Large intestine (tissue), 3 donors: Measurements from ENCODE around the gene DNM3. TPM values are rescaled to one million over a fixed set of nuclear protein-coding genes. Genes with fewer than 3 reads are reported as not detected.
A peak's percentile ranks its signal among the peaks of the same experiment; 100 is the strongest.

ENCODE experiments used
- DNase-seq, 2 donors: peaks; one replicate each; pipeline versions ENCODE4 v3.0.0 to v3.0.0-alpha.2; 2013
- H3K27ac ChIP-seq: one replicate; pipeline ENCODE4 v1.5.1; 2013; ENCODE audit warnings: low read length
- H3K27me3 ChIP-seq: 2 replicates; pipeline ENCODE4 v1.6.1; 2013; ENCODE audit warnings: low read length; ENCODE audit not compliant: control insufficient read depth, insufficient read depth
- H3K36me3 ChIP-seq: 2 replicates; pipeline ENCODE4 v1.6.1; 2013; ENCODE audit warnings: low read length; ENCODE audit not compliant: control insufficient read depth, insufficient read depth
- H3K4me1 ChIP-seq: one replicate; pipeline ENCODE4 v1.6.1; 2013; ENCODE audit warnings: low read length; ENCODE audit not compliant: control insufficient read depth, insufficient read depth
- H3K4me3 ChIP-seq: one replicate; pipeline ENCODE4 v1.5.1; 2013; ENCODE audit warnings: low read length
- H3K9me3 ChIP-seq: one replicate; pipeline ENCODE4 v1.6.1; 2013; ENCODE audit warnings: mild to moderate bottlenecking, low read depth, low read length, moderate library complexity; ENCODE audit not compliant: control insufficient read depth
- WGBS: methylation state at CpG from one replicate; pipeline ENCODE4 v1.1.5; 2013; ENCODE audit warnings: low lambda C conversion rate; ENCODE audit not compliant: insufficient coverage; 5-methylcytosine and 5-hydroxymethylcytosine counted together
- polyA plus RNA-seq: library from polyadenylated mRNA; unstranded; fragments of 120-200 nt; gene quantifications from one replicate; pipeline ENCODE4 v1.2.1, GENCODE V29; 2013

DNM3 gene
- polyA plus RNA-seq, 1 donor = 2.2 TPM

GRCh38 chr1:172411791-172412338 is 570.6 kb downstream of the DNM3 start:
- DNase-seq = no peak
- Histone ChIP-seq H3K4me3 (no peak overlapping the region), H3K4me1 (no peaks in the 10 kb centered on the region), H3K27ac (no peak overlapping the region), H3K27me3 (no peaks in the 10 kb centered on the region), H3K9me3 (no peaks in the 10 kb centered on the region), H3K36me3 (no peaks in the 10 kb centered on the region)
- WGBS = 80% methylated on average over 1 of the region's 2 CpGs

- DNase-seq = no peak
- Histone ChIP-seq H3K4me3 (no peak overlapping the region), H3K36me3 (no peaks in the 10 kb centered on the region)
Measured at GRCh38 chr1:172414331-172414730, 573.0 kb downstream of the DNM3 start.

GRCh38 chr1:172416496-172417035 is 575.3 kb downstream of the DNM3 start:
- Histone ChIP-seq H3K4me3 (no peak overlapping the region), H3K27ac (no peak overlapping the region), H3K36me3 (no peaks in the 10 kb centered on the region), H3K4me1 (no peaks in the 10 kb centered on the region), H3K27me3 (no peaks in the 10 kb centered on the region), H3K9me3 (no peaks in the 10 kb centered on the region)
- no CpG with 5 or more reads among the region's 4 CpGs for WGBS
- no peak for DNase-seq

More at GRCh38 chr1:172414331-172414730, 573.0 kb downstream of the DNM3 start:
- no peak overlapping the region for H3K27ac ChIP-seq
- no peaks in the 10 kb centered on the region for H3K27me3 ChIP-seq
- no peaks in the 10 kb centered on the region for H3K4me1 ChIP-seq
- H3K9me3 ChIP-seq = no peaks in the 10 kb centered on the region

GRCh38 chr1:172417557-172417956 is 576.3 kb downstream of the DNM3 start:
- no peaks in the 10 kb centered on the region for H3K9me3 ChIP-seq
- WGBS = no CpG with 5 or more reads among the region's 1 CpG
- H3K27me3 ChIP-seq = no peaks in the 10 kb centered on the region
- no peaks in the 10 kb centered on the region for H3K36me3 ChIP-seq
- H3K27ac ChIP-seq = no peak overlapping the region
- no peak overlapping the region for H3K4me3 ChIP-seq
- no peak for DNase-seq
- H3K4me1 ChIP-seq = no peaks in the 10 kb centered on the region

- H3K27ac ChIP-seq = no peak within 1 kb of the TSS
- no peak for DNase-seq
- no peaks in the 10 kb centered on the region for H3K27me3 ChIP-seq
- no peaks in the 10 kb centered on the region for H3K4me1 ChIP-seq
- no peaks in the 10 kb centered on the region for H3K36me3 ChIP-seq
- no peak within 1 kb of the TSS for H3K4me3 ChIP-seq
- no peaks in the 10 kb centered on the region for H3K9me3 ChIP-seq
- 63% methylated on average over 1 of the region's 1 CpG for WGBS
Measured at GRCh38 chr1:172420385-172420784, 579.1 kb downstream of the DNM3 start, which contains the start of gene C1orf105. C1orf105 (plus strand) TSS chr1:172420685; CDS start chr1:172420886, 201 bp downstream.

GRCh38 chr1:172421974-172422604 is 580.8 kb downstream of the DNM3 start:
- Histone ChIP-seq H3K36me3 (no peaks in the 10 kb centered on the region), H3K4me1 (no peaks in the 10 kb centered on the region), H3K9me3 (no peaks in the 10 kb centered on the region), H3K27me3 (no peaks in the 10 kb centered on the region), H3K4me3 (no peak overlapping the region), H3K27ac (no peak overlapping the region)
- no CpG with 5 or more reads among the region's 5 CpGs for WGBS
- no peak for DNase-seq

- H3K9me3 ChIP-seq = no peaks in the 10 kb centered on the region
- H3K27me3 ChIP-seq = no peaks in the 10 kb centered on the region
- no peak for DNase-seq
- H3K36me3 ChIP-seq = no peaks in the 10 kb centered on the region
- no peak overlapping the region for H3K4me3 ChIP-seq
- no CpG with 5 or more reads among the region's 2 CpGs for WGBS
- no peaks in the 10 kb centered on the region for H3K4me1 ChIP-seq
- H3K27ac ChIP-seq = no peak overlapping the region
Measured at GRCh38 chr1:172423336-172423735, 582.0 kb downstream of the DNM3 start.

GRCh38 chr1:172425339-172425738 is 584.0 kb downstream of the DNM3 start:
- no CpG with 5 or more reads among the region's 3 CpGs for WGBS
- no peak for DNase-seq
- Histone ChIP-seq H3K4me1 (no peaks in the 10 kb centered on the region), H3K27ac (no peak overlapping the region), H3K4me3 (no peak overlapping the region), H3K36me3 (no peaks in the 10 kb centered on the region), H3K9me3 (no peaks in the 10 kb centered on the region), H3K27me3 (no peaks in the 10 kb centered on the region)

- no peak for DNase-seq
- Histone ChIP-seq H3K36me3 (no peaks in the 10 kb centered on the region), H3K4me1 (peaks cover 5% of the 10 kb centered on the region), H3K27me3 (no peaks in the 10 kb centered on the region), H3K9me3 (no peaks in the 10 kb centered on the region), H3K4me3 (no peak overlapping the region), H3K27ac (no peak overlapping the region)
- WGBS = 75% methylated on average over 1 of the region's 2 CpGs
Measured at GRCh38 chr1:172427191-172427590, 585.9 kb downstream of the DNM3 start.

GRCh38 chr1:172429331-172430127 is 588.2 kb downstream of the DNM3 start:
- peak; percentile 35 to 55 for DNase-seq
- WGBS = 100% methylated on average over 1 of the region's 1 CpG
- H3K4me1 ChIP-seq = peaks cover 5% of the 10 kb centered on the region
- no peak overlapping the region for H3K4me3 ChIP-seq
- no peaks in the 10 kb centered on the region for H3K9me3 ChIP-seq
- no peaks in the 10 kb centered on the region for H3K36me3 ChIP-seq
- H3K27ac ChIP-seq = no peak overlapping the region
- H3K27me3 ChIP-seq = no peaks in the 10 kb centered on the region
